HG02610 (cell line): Measurements from ENCODE around the gene STKLD1.
"Not testable (repeated sequence)": the region's sequence is repeated elsewhere in the genome, so short reads cannot be mapped to it uniquely, and the experiment has no call there.

Experiments used
- ATAC-seq: cut with Tn5 transposase; IDR thresholded peaks from one replicate; pipeline ENCODE4 v1.9.1; 2021; ENCODE audit warnings: mild to moderate bottlenecking, moderate library complexity; ENCODE audit not compliant: unreplicated experiment

Gene STKLD1

DNA sequence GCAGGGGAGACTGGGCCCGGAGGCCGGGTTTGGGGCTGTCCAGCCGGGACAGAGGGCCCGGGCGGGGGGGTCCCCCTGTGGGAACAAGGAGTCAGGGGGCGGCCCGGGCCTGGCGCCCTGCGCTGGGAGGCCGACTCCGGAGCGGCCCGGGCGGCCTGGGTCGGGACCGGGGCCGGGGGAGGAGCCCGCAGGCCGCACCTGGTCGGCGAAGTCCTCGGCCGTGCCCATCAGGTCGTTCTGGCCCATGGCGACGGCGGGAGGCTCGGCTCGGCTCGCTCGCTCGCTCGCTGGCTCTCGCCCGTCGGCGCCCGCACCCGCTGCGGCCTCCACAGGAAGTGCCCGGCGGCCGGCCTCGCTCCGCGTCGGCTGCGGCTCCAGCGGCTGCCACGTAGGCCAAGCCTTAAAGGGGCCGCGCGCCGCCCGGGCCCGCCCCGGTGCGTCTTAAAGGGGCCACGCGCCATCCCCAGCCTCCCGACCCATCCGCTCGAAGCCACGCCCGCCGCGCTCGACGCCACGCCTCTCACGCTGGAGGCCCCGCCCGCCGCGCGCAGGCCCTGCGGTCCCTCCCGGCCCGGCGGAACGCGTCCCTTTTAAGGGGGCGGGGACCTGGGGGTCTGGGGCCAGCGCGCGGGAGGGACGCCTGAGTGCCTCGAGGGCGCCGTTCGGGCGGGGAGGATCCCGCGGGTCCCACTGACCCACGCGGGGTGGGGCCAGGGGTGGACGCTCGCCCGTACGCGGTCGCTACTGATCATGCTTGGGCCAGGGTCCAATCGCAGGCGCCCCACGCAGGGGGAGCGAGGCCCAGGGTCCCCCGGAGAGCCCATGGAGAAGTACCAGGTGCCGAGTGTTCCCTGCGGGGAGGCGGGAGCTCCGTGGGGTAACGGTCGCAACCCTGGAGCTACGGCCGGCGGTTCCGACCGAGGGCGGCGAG lies at the start of gene STKLD1, which contains the start of gene SURF4:
TSS of gene STKLD1 (plus strand) at position 643 of the 931 bp plus-strand sequence. CDS start at position 751, 108 bp downstream.
TSS of gene SURF4 (minus strand) at position 337 of the 931 bp plus-strand sequence. CDS start at position 246, 91 bp downstream.
- peak; percentile 87 for ATAC-seq

DNA sequence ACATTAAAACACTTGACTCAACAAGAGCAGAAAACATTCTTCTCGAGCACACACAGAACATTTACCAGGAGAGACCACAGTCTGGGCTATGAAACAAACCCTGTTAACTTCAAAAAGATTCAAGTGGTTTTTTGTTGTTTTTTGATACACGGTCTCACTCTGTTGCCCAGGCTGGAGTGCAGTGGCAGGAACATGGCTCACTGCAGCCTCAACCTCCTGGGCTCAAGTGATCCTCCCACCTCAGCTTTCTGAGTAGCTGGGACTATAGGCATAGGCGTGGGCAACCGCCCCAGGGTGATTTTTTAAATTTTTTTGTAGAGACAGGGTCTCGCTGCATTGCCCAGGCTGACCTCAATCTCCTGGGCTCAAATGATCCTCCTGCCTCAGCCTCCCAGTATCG lies 49.1 kb upstream of the STKLD1 start:
- not testable (repeated sequence) for ATAC-seq

DNA sequence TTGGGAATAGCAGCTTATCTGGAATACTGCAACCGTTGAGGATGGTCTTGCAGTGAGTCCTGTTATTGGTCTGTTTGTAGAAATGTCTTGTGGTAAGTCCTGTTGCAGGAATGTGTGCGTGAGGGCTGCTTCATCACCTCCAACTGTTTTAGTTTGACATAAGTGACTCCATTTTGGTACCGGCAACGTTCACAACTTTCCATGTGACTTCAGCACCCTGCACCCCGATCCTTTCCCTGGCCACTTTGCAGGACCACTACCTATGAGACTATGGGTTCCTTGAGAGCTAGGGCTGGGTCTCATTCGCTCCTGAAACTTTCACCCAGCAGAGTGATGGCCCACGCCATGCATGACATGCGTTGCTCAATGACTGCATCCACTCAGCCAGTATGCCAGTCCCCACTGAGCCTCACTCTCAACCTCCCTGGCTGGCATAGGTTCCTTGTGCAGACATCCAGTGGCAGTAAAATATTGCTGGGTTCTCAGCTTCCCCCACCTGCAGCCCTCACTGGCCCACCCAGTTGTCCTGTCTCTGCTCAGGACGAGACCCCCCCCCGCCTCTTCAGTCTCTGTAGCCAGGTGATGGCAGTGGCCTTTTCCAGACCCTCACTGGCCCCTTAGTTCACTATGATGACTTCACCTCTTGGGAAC lies 48.2 kb upstream of the STKLD1 start:
- no peak for ATAC-seq

DNA sequence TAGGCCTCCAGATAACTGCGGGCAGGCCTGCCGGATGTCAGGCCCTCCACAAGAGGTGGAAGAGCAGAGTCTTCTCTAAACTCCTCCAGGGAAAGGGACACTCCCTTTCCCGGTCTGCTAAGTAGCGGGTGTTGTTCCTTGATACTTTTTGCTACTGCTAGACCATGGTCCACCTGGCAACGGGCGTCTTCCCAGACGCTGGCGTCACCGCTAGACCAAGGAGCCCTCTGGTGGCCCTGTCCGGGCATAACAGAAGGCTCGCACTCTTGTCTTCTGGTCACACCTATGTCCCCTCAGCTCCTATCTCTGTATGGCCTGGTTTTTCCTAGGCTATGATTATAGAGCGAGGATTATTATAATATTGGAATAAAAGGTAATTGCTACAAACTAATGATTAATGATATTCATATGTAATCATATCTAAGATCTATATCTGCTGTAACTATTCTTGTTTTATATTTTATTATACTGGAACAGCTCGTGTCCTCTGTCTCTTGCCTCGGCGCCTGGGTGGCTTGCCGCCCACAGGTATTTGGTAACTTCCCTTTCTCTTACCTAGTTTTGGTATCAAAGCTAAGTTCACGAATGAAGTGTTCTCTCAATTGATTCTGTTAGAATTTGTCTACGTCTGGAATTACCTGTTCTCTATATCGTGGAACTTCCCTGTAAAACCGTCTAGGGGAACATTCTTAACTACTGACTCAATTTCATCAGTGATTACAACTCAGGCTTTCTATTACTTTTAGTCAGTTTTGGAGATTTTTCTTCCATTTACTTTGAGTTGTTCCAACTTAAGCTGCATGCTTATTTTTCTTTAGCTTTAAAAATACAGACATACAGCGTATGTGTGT lies 46.6 kb upstream of the STKLD1 start:
- not testable (repeated sequence) for ATAC-seq

DNA sequence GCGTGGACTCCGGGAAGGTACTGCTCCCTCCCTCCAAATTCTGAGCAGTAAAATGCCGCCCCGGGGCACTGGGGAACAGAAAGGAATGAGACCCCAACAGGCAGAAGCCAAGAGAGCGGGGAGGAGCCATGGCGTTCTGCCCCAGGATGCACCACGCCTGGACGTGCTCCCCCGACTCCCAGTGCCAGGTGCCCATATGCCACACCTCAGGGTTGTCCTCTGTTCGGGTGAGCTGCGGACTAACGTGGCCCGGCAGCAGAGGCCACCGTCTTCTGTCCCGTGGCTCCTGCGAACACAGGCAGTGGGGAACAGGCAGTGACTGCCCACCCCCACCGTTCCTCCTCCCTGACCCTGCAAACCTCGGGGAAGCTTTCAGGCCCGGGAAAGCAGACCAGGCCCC lies 44.9 kb upstream of the STKLD1 start:
- no peak for ATAC-seq

DNA sequence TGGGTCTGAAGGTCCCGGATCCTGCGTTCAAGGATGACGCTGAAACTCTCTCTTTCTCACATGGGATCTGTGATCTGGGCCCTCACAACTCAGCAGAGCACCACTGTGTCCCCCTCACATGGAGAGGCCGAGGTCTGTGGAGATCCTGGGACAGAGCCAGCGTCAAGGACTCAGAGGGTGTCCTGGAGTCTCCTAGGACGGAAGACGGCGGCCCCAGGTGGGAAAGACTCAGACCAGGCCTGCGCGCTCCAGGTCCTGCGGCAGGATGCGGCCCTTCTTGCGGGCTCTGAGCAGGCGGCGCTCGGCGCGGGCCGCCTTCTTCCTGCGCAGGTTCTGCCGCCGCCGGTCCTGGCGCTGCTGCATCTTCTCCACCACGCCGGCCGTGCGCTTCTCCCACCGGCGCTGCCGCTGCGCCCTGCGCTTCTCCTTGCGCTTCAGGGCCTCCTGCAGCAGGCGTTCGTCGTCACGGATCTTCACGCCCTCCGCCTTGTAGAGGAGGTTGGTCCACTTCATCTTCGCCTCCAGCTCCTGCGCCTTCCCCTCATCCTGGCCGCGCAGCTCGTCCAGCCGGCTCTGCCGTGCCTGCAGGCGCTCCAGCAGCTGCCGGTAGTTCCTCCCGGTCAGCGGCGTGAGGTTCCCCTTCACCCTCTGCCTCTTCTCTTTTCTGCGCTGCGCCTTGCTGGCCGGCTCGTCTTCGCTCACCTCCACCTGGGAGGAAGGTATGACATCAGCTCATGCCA lies 44.4 kb upstream of the STKLD1 start:
- no peak for ATAC-seq

DNA sequence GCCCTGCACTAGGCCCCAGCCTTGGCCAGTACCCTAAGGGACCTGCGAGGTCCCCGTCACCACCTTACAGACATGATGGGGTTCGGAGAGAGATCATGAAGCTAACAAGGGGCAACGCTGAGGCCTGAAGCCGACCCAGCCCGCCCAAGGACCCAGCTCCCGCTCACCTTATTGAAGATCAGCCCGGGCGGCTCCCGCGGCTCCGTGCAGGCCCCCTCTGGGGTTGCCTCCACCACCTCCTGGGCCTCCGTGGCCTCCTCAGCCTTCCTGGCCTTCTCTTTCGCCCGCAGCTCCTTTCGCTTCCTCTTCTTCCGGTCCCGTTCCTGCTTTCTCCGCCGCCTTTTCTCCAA lies 43.8 kb upstream of the STKLD1 start:
- no peak for ATAC-seq

DNA sequence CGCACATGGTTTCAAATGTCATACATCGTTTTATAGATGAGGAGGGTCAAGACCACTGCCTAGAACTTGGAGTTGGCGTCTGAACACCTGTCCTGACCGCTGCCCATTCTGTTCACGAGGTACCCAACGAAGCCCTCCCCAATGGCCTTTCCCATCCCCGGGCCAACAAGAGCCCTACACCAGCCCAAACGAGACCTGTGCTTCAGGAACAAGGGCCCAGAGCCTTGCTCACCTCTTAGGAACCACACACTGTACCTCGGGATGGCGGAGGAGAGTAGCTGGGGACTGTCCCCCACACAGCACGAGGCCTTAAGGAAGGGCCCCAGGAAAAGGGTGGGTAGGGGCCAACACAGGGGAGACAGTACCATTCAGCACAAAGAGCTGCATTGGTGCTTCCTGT lies 43.2 kb upstream of the STKLD1 start:
- ATAC-seq, result no peak

DNA sequence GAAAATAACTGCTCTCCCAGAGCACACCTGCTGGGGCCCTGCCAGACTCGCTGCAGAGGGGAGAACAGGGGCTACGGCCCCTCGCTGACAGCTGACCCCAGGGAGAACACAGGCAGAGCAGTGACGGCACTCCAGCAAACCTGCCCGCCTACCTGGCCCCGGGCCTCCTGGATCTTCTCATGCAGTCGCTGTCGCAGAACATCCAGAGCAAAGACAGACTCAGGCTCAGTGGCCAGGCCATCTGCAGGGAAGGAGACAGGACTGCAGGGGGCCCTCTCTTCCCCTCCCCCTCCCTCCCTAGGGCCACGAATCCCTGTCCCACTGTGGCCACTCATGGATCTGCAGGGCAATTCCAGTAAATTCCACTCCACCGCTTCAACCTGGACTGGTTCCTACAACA lies 42.6 kb upstream of the STKLD1 start:
- no peak for ATAC-seq

DNA sequence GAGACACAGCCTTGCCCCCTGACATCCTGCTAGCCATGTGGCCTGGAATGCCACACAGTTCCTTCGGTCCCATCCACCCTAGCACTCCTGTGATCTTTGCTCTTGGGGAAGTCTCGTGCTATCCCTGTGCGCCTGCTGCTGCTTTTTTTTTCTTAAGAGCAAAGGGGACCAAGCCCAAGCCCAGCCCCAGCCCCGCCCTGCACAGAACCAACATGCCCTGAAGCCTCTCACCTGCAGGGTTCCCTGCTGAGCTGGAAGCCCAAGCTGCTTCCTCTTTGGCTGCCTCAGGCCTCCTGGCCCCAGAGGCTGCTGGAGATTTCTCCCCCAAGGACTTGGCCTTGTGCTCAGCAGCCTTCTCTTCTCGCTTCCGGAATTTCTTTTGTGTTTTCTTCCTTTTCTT lies 42.0 kb upstream of the STKLD1 start:
- ATAC-seq, result no peak

DNA sequence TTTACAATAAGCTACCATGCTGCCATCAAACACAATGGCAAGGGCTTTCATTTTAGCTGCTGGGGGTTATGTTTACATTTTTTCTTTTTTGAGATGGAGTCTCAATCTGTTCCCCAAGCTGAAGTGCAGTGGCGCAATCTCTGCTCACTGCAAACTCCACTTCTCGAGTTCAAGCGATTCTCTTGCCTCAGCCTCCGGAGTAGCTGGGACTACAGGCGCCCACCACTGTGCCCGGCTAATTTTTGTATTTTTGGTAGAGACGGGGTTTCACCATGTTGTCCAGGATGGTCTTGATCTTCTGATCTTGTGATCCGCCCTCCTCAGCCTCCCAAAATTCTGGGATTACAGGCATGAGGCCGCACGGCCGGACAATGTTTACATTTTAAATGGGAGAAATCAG lies 41.3 kb upstream of the STKLD1 start:
- ATAC-seq, result not testable (repeated sequence)

DNA sequence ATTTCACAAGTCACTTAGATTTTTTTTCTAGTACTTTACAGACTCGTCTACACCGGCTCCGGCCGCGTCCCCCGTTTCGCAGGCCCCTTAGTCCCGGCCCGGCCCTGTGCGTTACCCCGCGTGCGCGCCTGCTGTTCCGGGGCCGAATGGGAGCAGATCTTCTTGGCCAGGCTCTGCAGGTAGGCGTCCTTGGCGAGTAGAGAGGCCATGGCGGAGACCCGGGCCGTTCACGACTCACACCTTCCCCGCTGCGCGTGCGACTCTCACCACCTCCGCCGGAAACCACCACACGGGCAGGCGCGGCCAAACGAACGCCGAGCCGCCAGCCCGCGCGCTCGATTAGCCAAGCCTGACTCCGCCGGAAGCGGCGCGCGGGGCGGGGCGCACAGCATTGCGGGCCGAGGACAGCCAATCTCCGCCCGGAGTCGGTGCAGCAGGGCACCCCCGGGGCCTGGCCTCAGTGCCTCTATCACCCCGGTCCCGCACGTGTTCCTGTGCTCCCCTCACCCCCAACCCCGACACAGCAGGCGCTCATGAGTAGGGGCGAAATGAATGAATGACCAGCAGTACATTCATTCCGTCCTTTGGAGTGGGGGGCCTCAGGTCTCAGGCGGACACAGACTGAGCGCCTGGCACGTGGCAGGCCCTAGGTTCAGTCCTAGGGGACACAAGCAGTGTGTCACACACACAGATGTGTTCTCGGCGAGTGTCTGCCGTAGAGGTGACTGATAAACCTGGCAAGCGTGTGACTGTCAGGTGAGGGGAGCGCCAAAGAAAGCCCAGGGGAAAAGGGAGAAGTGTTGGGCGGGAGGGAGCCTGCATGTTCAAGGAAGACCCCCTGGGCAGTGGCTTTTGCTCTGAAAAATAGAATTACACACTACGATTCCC lies 40.0 kb upstream of the STKLD1 start, which contains the start of gene SURF6:
TSS of gene SURF6 (minus strand) at position 265 of the 888 bp plus-strand sequence. CDS start at position 209, 56 bp downstream.
- peak; percentile 84 for ATAC-seq

DNA sequence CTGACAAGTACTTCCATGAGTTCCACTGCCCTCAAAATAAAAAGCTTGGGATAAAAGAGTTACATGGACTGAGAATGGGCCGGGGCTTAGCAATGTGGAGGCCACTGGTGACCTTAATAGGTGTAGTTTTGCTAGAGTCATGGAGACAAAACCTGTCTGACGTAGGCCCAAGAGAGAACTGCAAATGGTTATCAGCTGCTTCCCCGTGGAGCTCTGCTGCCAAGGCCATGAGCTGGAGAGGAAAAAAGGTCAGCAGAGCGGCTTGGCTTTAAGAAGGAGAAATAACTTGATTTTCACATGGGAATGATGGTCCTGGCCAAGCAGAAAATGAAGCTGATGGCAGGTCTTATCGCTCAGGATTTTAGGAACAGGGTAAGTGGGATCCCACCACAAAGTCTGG lies 36.5 kb upstream of the STKLD1 start:
- ATAC-seq, result no peak

DNA sequence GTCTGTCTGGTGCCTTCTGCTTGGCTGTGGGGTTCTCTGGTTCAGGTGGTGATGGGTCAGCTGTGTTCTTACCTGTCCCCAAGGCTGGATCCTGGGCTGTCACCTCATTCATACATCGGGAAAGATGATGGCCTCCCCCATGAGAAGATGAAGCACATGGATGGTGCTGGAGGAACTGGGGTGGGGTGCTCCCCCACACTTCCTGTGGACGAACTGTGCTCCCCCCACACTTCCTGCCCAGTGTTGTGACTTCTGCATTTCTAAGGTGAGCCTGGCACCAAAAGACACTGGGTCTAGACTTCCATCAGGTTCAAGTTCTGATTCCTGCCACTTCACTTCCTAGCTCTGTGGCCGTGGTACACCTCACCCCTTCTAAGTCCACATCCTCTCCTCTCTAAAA lies 35.9 kb upstream of the STKLD1 start:
- ATAC-seq, result no peak

DNA sequence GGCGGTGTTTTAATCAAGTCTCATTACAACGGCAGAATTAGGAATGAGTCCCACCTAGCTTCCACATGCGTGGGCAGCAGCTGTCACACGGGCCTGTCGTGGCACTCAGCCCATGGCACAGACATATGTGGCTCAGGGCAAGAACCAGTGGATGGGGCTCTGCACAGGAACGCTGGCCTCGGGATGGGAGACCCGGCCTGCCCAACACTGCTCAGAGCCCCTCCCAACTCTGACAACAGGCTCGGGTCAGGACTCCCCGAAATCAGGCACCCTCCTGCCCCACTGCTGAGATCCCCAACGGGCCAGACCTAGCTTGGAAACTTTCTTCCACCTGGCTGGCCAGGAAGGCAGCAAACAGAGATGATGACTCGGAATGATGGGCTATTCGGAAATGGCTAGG lies 35.2 kb upstream of the STKLD1 start:
- no peak for ATAC-seq

DNA sequence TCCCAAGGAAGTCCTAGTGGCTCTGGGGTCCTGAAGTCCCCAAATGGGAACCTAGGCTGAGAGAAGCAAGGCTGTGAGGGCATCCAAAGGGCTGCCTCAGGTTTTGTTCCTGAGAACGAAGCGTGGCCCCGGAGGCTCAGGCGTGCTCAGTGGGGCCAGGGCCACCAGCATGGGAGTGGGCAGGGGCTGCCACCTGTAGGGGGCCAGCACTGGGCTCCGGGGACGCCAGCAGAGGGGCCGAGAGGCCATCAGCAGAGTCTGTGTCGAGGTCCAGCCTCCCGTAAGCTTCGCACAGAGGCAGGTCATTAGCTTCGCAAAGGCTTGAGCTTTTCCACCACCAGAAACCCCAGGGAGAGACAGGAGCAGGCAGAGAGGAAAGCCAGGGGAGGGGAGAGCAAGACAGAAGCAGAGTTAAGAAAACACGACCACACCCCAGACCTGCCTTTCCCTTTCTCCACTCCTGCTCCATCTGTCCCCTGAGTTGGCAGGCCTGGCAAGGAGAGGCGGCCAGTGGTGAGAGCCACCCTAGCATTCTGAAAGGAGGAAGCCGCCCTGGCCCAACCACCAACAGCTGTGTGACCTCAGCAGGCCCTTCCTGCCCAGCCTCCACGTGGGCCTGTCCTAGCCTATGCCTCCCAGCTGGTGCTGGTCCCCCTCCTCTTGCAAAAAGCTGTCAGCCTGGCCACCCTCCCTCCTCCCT lies 34.6 kb upstream of the STKLD1 start:
- ATAC-seq, result no peak

DNA sequence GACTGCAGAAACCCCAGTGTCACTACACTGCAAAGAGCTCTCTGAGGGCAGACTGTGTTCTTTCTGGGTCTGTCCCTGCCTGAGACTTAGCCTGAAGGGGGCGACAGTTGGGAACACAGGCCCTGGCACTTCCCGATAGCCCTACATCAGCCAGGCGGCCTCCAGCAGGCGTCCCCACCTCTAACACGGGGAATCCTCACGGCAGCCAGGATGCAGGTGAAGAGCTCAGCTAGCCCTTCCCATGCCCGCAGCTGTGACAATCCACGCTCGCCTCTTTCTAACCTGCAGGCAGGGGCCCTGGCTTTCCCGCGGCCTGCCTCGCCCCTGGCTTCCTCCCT lies 34.1 kb upstream of the STKLD1 start:
- ATAC-seq, result no peak

DNA sequence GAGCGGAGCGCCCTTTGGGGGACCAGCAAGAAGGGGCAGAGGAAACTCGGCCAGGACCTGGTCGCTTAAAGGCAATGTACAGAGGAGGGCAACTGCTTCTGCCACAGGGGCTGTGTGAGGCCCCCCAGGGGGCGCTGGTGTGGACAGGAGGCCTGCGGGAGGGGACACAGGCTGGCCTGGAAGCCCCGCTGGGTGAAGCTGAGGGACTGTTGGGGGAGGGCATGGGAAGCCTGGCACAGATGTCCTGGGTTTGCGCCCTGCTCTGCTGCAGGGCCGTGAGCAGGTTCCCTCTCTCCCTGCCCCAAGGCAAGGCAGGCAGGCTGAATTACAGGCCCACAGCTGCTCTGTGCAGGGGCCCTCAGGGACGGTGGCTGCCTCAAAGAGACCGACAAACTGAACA lies 33.6 kb upstream of the STKLD1 start:
- ATAC-seq, result no peak

DNA sequence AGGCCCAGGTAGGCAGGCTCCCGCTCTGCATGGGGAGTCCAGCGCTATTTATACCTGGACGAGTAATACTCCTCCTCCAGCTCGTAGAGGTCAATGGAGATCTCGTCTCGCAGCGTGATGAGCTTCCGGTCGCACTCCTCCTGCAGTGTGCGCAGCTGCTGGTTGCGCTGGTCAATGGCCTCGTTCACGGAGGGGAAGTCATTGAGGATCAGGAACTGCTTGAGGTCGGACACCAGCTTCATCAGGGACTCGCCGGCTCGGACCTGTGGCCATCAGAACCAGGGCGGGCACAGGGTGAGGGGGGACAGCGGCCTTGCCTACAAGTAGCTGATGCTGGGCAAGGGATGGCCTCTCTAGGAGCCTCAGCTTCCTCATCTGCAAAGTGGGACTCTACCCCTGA lies 32.1 kb upstream of the STKLD1 start:
- ATAC-seq, result no peak
